GM19452 (cell line): ENCODE results near the gene BCL11A.

Experiments
- ATAC-seq: cut with Tn5 transposase; IDR thresholded peaks from one replicate; pipeline ENCODE4 v1.9.1; 2021; ENCODE audit not compliant: unreplicated experiment

Gene BCL11A

DNA sequence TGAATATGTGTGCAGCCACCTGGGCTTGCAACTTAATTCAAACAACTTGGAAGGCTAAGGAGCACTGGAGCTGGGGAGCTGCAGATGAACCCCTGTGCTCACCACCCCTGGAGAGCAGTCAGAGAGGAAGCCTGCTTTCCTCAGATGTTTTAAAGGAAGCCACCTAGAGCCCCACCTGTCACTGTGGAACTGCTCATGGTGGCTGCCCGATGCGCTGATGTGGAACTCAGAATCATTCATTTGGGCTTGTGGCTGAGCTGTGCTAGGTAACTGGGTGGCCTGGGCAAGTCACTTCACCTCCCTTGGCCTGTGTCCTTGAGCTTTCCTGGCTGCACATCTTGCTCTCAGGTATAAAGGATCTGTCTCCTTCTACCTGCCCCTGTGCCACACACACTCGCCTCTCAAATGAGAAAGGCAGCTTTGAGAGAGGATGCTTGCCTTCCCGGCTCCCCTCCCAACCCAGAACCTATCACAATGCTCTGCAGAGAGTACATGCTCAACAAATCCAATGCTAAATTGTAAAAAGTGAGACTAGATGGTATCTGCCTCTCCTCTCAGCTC lies 41.3 kb downstream of the BCL11A start:
- ATAC-seq = no peak

GRCh38 chr2:60510713-60511112 lies 42.7 kb downstream of the BCL11A start:
- ATAC-seq = no peak

- ATAC-seq = no peak
Measured at GRCh38 chr2:60509066-60509465, 44.4 kb downstream of the BCL11A start.

- ATAC-seq = no peak
Measured at GRCh38 chr2:60508339-60508917, 45.0 kb downstream of the BCL11A start.

- no peak for ATAC-seq
Measured at GRCh38 chr2:60507211-60507965, 46.1 kb downstream of the BCL11A start.

DNA sequence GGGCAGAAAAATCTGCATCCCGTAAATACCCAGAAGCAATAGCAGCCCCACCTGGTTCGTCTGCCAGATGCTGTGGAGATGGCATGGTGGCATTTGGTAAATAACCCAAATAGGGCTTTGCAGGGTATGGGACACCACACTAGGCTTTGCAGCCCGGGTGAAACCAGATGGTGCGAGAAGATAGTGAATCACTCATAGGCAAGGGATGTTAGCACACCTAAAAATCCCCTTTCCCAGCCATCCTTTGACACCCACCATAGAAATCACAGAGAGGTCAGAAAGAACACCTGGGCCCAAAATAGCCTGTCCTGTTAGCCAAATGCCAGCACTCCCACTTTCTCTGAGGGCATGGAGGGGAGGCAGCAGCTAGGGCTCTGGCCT lies 47.6 kb downstream of the BCL11A start:
- ATAC-seq = no peak

DNA sequence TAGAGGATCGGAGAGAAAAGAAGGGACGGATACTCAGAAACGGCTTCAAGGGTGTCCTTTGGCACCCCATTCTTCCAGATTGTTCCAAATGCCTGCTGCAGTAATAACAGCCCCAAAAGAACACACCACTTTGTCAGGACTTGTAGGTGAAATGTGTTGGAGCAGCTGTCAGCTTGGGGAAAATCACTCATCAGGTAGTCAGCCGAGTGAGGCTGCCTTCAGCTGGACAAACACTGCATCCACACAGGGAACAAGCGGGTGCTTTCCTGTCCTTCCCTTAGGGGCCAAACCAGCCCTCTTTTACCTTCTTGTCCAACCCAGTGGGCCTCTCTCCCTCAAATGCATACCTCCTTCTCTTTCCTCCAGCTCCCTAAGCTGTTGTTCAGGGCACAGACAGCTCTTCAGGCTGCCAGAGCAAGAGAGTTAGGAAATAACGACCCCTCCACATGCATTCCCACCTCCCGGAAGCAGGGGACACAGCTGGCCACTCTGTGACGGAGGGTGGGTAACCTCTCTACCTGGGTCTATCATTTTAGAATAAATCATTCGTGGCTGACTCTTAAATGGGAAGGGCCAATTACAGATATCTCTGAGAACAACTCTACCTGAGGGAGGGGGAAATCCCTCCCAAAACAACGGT lies 48.1 kb downstream of the BCL11A start:
- ATAC-seq = no peak

GRCh38 chr2:60504049-60504448 lies 49.4 kb downstream of the BCL11A start:
- ATAC-seq = no peak

- ATAC-seq = no peak
Measured at GRCh38 chr2:60502144-60502543, 51.3 kb downstream of the BCL11A start.

- ATAC-seq = no peak
Measured at GRCh38 chr2:60500861-60501260, 52.6 kb downstream of the BCL11A start.

GRCh38 chr2:60499651-60500265 lies 53.7 kb downstream of the BCL11A start:
- no peak for ATAC-seq

DNA sequence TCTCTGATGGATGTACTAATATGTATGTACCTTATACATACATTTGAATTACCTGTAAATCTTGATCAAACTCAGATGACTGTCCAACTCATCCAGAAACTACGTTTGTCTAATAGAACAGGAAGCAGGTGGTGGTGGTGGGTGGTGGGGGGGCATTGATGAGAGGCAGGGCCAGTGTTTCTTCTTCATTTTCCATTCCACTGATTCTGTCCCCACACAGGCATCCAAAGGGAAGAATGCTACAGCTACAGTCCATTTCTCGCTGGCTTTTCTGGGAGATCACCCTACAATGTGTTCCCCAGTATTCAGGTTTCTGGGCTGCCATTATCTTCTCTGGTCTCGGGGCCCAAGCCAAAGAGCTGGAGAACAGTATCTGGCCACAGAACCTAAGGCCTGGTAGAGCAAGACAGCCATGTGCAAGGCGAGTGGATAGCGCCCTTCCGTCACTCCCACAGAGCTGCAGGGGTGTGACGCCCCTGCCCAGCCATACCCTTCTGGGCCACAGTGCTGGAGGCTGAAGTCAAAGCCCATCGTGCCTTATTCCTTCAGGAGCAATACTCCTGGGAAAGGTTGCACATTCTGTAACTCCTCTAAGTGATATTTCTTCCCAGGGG lies 54.5 kb downstream of the BCL11A start:
- no peak for ATAC-seq

GRCh38 chr2:60498127-60498815 lies 55.2 kb downstream of the BCL11A start:
- ATAC-seq = no peak

DNA sequence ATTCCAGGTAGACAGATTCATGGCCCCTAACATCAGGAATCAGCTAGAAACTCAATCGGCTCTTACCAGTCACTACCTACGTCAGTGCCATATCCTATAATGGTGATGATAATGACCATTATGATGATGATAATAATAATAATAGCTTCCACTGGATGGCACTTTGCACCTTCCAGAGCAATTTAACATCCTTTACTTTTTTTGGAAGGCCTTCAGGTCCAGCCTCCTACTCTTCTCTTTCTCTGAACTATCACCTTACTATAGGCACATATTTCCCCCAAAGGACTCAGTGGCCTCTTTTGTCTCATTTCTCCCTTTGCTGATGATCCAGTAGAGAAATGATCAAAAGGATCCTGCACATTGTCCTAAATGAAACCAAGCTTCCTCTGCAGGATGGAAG lies 56.0 kb downstream of the BCL11A start:
- ATAC-seq = no peak

- no peak for ATAC-seq
Measured at GRCh38 chr2:60496956-60497355, 56.5 kb downstream of the BCL11A start.

DNA sequence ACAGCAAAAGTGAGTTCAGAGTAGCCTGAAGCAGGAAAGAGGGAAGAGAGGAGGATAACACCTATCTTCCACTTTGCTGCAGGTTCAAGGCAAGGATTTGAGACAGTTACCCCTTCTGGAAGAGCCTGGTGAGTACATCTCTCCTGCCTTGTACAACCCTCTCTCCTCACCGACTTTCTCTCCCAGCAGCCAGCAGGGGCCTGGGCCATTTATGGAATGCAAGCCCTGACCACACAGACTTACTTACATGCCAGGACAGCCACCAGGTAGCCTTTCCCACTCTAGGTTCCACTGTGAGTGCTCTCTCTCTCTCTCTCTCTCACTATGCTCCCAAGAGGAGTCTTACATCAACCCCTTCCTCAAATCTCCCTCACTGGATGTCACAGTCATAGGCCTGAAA lies 57.0 kb downstream of the BCL11A start:
- ATAC-seq = no peak

DNA sequence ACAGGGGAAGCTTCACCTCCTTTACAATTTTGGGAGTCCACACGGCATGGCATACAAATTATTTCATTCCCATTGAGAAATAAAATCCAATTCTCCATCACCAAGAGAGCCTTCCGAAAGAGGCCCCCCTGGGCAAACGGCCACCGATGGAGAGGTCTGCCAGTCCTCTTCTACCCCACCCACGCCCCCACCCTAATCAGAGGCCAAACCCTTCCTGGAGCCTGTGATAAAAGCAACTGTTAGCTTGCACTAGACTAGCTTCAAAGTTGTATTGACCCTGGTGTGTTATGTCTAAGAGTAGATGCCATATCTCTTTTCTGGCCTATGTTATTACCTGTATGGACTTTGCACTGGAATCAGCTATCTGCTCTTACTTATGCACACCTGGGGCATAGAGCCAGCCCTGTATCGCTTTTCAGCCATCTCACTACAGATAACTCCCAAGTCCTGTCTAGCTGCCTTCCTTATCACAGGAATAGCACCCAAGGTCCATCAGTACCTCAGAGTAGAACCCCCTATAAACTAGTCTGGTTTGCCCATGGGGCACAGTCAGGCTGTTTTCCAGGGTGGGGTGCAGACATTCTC lies 58.3 kb downstream of the BCL11A start:
- no peak for ATAC-seq

GRCh38 chr2:60493804-60494387 lies 59.6 kb downstream of the BCL11A start:
- ATAC-seq = no peak

DNA sequence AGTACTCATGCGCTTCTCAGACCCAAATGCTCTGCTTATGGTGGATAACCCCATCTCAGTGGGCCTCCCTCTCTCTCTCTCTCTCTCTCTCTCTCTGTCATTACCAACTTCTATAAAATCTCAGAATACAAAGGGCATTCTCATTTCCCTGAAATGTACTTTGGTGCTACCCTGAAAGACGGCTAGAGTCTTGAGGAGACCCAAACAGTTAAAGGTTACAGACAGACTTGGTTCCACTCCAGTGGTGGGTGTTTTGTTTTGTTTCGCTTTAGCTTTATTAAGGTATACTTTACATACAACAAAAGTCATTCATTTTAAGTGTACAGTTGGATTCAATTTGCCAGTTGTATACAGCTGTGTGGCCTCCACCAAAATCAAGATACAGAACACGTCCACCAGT lies 60.9 kb downstream of the BCL11A start:
- no peak for ATAC-seq

- ATAC-seq = no peak
Measured at GRCh38 chr2:60490848-60491247, 62.6 kb downstream of the BCL11A start.
